Measurements from ENCODE around the gene MUC5AC.

- TF ChIP-seq CTCF (IDR thresholded peaks at IDR 0.05) (no peak), POLR2A (IDR thresholded peaks at IDR 0.05) (no peak)
Measured at GRCh38 chr11:1171985-1172728, 14.4 kb downstream of the MUC5AC start.
